Activated T-cell treated with anti-CD3 and anti-CD28 coated beads for 24 hours (primary cell): ENCODE results near the gene ADARB2.

Experiments
- DNase-seq: peaks from one replicate; pipeline ENCODE4 v3.0.0-alpha.2; 2020; ENCODE audit warnings: low read depth

The ADARB2 gene

GRCh38 chr10:1569208-1569607 lies 168.1 kb downstream of the ADARB2 start:
- DNase-seq = no peak

GRCh38 chr10:1567742-1568495 lies 169.4 kb downstream of the ADARB2 start:
- no peak for DNase-seq

GRCh38 chr10:1567152-1567551 lies 170.2 kb downstream of the ADARB2 start:
- DNase-seq = no peak

DNA sequence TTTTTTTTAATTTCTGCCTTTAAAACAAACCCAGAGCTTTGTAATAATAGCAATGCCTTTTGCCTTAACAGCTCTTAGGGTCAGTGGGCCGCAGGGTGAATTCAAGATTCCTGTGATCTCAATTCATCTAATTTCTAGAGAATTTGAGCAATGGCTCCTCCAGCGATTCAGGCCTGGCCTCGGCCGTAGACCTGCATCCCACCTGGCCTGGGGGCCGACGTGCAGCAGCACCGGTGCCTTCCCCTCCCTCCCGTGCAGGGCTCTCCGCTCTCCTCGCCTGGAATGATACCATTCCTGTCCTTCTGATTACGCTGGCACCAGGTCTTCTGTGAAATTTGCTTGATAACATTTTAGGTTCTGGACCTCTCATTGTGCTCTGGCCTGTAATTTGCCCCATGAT lies 172.5 kb downstream of the ADARB2 start:
- no peak for DNase-seq

DNA sequence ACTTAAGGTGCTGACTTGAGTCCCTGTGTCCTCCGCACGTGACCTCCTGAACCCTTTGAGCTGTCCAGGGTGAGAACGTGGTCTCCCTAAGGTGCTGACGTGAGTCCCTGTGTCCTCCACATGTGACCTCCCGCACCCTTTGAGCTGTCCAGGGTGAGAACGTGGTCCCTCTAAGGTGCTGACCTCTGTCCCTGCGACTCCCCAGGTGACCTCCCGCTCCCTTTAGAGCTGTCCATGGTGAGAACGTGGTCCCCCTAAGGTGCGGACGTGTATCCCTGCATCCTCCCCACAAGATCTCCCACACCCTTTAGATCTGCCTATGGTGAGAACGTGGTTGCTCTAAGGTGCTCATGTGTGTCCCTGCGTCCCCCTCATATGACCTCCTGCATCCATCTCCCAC lies 174.3 kb downstream of the ADARB2 start:
- DNase-seq = no peak

GRCh38 chr10:1561731-1562337 lies 175.5 kb downstream of the ADARB2 start:
- DNase-seq = no peak

DNA sequence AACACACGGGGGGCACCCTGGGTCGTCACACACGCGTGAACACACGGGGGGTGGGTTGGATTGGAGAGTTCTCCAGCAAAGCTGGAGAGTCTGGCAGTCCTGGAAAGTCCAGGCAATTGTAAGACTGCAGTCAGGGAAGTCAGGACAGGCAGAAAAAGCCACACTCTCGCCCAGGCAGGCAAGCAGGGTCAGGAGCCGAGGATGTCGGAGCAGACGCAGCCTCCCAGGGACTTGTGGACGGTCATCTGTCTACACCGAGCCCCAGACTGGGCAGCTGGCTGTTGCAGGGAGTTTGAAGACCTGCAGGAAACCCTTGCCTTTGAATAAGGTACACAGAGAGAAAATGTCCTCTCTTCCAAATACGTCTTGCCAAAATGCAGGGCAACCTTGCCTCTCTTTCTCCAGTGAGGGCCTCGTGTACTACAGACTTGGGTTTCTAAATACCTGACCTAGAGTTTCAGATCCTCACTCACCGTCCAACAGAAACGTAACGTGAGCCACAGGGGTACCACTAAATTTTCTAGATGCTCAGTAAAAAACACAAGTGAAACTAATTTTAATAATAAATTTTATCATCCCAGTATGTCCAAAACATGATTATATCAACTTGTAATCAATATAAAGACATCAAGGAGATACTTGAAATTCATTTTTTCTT lies 176.7 kb downstream of the ADARB2 start:
- DNase-seq = no peak

GRCh38 chr10:1559761-1560160 lies 177.6 kb downstream of the ADARB2 start:
- no peak for DNase-seq

DNA sequence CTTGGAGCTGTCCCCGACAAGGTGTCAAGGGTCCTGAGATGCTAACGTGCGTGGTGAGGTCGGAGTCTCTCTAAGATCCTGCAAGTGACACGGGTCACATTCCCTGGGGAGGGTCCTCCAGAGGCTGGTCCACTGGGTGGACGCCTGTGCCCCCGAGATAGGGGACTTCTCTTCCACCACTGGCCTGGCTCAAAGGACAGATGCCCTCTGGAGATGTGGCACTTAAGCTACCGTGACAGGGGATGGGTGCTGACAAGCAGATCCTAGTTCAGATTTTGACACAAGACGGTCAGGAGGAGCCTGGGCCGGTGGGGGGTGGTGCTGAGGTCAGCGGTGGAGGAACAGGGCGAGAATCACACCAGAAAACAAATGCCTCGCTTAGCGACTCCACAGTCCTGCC lies 178.0 kb downstream of the ADARB2 start:
- no peak for DNase-seq

- DNase-seq = no peak
These were observed 178.4 kb downstream of the ADARB2 start for GRCh38 chr10:1558906-1559305.

GRCh38 chr10:1557081-1557480 lies 180.2 kb downstream of the ADARB2 start:
- no peak for DNase-seq

DNA sequence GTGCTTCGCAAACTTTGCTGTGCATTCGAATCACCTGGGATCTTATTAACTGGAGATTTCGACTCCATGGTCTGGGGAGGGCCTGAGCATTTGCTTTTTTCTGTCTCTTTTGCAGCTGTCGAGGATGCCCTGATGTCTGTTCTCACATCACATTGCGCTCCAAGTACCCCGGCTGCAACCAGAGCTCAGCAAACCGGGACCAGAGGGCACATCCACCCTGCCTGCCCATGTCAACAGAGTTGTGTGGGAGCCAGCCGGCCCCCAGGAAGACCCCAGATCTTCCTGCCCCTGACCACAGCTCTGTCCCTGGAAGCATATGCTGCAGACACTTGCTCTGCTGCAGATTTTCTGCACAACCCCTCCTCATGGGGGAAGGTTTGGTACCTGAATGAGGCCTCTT lies 180.8 kb downstream of the ADARB2 start:
- DNase-seq = no peak

DNA sequence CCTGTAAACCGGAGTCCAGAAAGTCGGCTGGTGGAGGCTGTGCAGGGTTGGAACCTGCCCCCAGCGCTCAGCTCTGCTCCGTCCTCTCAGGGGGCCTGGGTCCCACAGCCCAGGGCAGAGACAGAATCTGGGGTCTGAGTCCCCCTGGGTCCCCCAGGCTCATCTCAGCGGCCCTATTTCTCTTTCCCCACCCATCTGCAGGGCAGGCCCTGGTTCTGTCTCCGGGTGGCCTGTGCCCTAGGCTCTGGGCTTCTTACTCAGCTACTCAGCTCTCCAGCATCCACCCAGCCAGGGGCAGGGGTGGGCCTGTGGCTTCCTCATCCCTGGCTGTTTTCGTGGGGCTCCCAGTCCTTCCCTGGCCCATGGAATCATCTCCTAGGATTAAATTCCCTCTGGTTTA lies 183.4 kb downstream of the ADARB2 start:
- DNase-seq = no peak

GRCh38 chr10:1552881-1553670 lies 184.2 kb downstream of the ADARB2 start:
- DNase-seq = no peak

DNA sequence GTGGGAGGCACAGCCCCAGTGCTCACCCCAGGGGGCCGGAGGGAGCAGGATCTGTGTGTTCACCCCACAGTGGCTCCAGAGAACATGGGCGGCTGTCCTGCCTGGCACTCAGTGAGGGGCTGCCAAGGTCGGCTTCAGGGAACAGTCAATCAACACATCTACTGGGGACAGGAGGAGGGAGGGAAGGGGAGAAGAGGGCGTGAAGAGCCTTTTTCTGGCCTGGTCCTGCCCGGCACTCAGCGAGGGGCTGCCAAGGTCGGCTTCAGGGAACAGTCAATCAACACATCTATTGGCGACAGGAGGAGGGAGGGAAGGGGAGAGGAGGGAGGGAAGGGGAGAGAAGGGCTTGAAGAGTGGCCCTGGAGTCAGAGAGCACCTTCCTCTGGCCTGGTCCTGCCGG lies 184.9 kb downstream of the ADARB2 start:
- no peak for DNase-seq

DNA sequence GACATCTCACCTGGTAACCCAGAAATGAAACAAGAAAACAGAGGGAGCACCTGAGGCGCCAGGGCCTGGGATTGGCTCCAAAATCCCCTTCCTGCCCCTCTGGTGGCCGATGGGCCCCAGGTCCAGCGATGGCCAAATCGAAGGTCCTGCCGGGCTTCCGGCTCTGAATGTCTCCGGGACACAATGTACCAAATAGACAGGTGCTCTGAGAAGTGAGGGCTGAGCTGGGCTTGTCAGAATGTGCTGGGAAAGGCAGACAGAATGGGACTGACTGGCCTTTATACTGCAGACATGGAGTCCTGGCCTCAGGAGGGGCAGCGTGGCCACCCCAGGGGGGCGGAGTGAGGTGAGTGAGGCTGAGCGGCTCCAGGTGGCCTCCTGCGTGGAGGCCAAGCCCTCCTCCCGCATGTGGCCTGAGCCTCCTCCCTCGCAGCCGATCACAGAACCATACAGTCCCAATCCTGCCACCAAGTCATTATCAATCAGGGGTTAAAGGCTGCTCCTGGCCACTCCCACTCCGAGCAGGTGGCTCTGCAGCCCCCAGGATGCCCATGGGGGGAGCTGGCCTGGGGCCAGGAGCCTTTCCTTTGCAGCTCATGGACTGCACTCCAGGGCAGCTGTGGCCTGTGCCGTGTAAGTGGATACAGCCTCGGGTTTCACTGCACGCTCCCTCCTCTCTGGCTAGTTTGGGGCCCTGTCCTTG lies 185.5 kb downstream of the ADARB2 start:
- DNase-seq = no peak

DNA sequence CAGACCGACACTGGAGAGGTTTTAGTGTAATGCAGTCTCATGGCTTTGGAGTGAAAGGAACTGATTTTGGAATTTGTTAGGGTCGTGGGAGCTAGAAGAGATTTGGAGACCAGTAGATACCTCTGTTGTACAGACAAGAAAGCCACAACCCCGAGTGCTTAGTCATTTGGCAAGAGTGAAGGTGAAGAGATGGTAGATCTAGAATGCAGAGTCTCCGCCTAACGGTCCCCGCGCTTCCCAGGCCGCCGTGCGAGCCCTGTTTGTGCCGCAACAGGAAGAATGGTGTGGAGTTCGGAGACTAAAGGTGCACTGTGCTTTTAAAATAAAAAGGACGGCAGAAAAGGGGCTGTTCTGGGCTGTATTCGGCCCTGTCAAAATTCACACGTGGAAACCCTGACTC lies 186.7 kb downstream of the ADARB2 start:
- no peak for DNase-seq

- DNase-seq = no peak
These were observed 187.1 kb downstream of the ADARB2 start for GRCh38 chr10:1550291-1550595.

GRCh38 chr10:1549591-1550290 lies 187.6 kb downstream of the ADARB2 start:
- no peak for DNase-seq

DNA sequence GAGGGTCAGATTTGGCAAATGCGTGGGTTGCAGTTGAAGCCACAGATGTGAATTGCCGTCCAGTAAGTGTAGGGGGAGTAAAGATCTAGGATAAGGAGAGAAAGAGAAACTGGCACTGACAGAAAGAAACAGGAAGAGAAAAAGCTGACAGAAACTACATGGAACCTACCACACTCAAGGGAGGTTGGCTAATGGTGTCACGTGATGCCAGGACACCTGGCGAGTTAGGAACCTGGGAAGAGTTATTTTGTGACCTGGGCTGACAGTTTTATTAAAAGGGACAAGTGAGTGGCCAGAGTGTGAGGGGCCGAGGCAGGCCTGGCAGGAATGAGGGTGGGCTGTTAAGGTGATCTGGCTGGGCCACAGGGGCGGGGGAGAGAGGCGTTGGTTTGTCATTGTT lies 188.7 kb downstream of the ADARB2 start:
- DNase-seq = no peak

DNA sequence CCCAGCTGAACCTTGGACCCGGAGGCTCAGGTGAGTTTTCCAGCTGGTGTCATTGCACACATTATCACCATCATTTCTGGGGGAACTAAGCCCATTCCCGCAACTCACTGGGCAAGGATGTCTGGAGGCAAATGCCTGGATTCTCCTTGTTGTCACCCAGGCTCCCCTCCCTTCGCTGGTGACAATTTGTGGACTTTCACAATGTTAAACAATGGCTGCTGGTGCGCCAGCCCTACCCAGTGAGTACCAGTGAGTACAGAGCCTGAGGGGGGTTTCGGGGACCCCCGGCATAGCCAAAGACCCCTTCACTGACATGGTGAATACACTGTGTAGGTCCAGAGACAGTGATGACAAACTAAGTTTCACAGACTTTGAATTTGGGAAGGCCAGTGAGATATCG lies 189.2 kb downstream of the ADARB2 start:
- no peak for DNase-seq
